ENCODE data around the gene CDV3.

The CDV3 gene

GRCh38 chr3:133572158-133573053 lies 1.1 kb upstream of the CDV3 start:
- no peak for TF ChIP-seq CTCF (IDR thresholded peaks at IDR 0.05; ENCODE audit: insufficient read depth, low read length, missing control alignments)
- ChIA-PET CTCF (interaction anchor here (0.6 to 1.8 kb wide), 7 partner anchors 7 to 150 kb away, joined by 3 to 7 read pairs (median 3); no protein-coding TSS in a partner anchor), POLR2A (interaction anchor here (0.7 to 2.3 kb wide), 8 partner anchors 8 to 104 kb away, joined by 3 to 8 read pairs (median 6); no protein-coding TSS in a partner anchor)
- DNase-seq (ENCODE audit: low read depth, low spot score) = no peak
- H3K4me3 ChIP-seq (ENCODE audit: low read depth, low read length) = peak overlapping the region; percentile 23

GRCh38 chr3:133573054-133573628 lies 345 bp upstream of the CDV3 start:
- ChIA-PET CTCF (interaction anchor here (0.9 to 1.8 kb wide), 5 partner anchors 8 to 79 kb away, joined by 3 to 7 read pairs (median 3); no protein-coding TSS in a partner anchor), POLR2A (interaction anchor here (0.7 to 2.3 kb wide), 8 partner anchors 9 to 105 kb away, joined by 3 to 8 read pairs (median 6); no protein-coding TSS in a partner anchor)
- peak; percentile 100 for DNase-seq (ENCODE audit: low read depth, low spot score)
- TF ChIP-seq CTCF (IDR thresholded peaks at IDR 0.05; ENCODE audit: insufficient read depth, low read length, missing control alignments) = peak; percentile 33
- peak overlapping the region; percentile 83 for H3K4me3 ChIP-seq (ENCODE audit: low read depth, low read length)

GRCh38 chr3:133574260-133574881 lies 885 bp downstream of the CDV3 start:
- ChIA-PET CTCF (interaction anchor here (0.8 to 1.9 kb wide), 9 partner anchors 15 to 129 kb away, joined by 3 to 9 read pairs (median 3); no protein-coding TSS in a partner anchor), POLR2A (interaction anchor here (0.6 to 2.3 kb wide), 6 partner anchors 10 to 137 kb away, joined by 3 to 8 read pairs (median 6); no protein-coding TSS in a partner anchor)
- peak overlapping the region; percentile 83 for H3K4me3 ChIP-seq (ENCODE audit: low read depth, low read length)
- no peak for DNase-seq (ENCODE audit: low read depth, low spot score)
- TF ChIP-seq CTCF (IDR thresholded peaks at IDR 0.05; ENCODE audit: insufficient read depth, low read length, missing control alignments) = peak; percentile 4

GRCh38 chr3:133575086-133575485 lies 1.6 kb downstream of the CDV3 start:
- POLR2A ChIA-PET = interaction anchor here (0.6 to 2.3 kb wide), 3 partner anchors 13 to 138 kb away, joined by 3 to 6 read pairs (median 3); no protein-coding TSS in a partner anchor
- CTCF ChIA-PET = interaction anchor here (0.8 to 1.9 kb wide), 10 partner anchors 14 to 849 kb away, joined by 3 to 9 read pairs (median 4); no protein-coding TSS in a partner anchor
- peak overlapping the region; percentile 83 for H3K4me3 ChIP-seq (ENCODE audit: low read depth, low read length)
- DNase-seq (ENCODE audit: low read depth, low spot score) = no peak
- no peak for TF ChIP-seq CTCF (IDR thresholded peaks at IDR 0.05; ENCODE audit: insufficient read depth, low read length, missing control alignments)

- ChIA-PET POLR2A (interaction anchor here (0.7 kb wide), 1 partner anchor 87 kb away, joined by 3 read pairs; no protein-coding TSS in a partner anchor), CTCF (interaction anchor here (1.3 to 1.9 kb wide), 5 partner anchors 75 to 850 kb away, joined by 3 to 9 read pairs (median 4); no protein-coding TSS in a partner anchor)
- TF ChIP-seq CTCF (IDR thresholded peaks at IDR 0.05; ENCODE audit: insufficient read depth, low read length, missing control alignments) = no peak
- no peak for DNase-seq (ENCODE audit: low read depth, low spot score)
- H3K4me3 ChIP-seq (ENCODE audit: low read depth, low read length) = peak overlapping the region; percentile 83
Observed at GRCh38 chr3:133576169-133576568, 2.7 kb downstream of the CDV3 start.

Measured in AG04449 (cell line).